Pons (tissue), 1 donor: ENCODE data around the gene SEC61B.

Experiments
- DNase-seq: peaks from one replicate; pipeline ENCODE4 v3.0.0-alpha.2; 2016; ENCODE audit warnings: low spot score

Gene SEC61B

GRCh38 chr9:99238331-99238730 lies 16.2 kb downstream of the SEC61B start:
- no peak for DNase-seq

DNA sequence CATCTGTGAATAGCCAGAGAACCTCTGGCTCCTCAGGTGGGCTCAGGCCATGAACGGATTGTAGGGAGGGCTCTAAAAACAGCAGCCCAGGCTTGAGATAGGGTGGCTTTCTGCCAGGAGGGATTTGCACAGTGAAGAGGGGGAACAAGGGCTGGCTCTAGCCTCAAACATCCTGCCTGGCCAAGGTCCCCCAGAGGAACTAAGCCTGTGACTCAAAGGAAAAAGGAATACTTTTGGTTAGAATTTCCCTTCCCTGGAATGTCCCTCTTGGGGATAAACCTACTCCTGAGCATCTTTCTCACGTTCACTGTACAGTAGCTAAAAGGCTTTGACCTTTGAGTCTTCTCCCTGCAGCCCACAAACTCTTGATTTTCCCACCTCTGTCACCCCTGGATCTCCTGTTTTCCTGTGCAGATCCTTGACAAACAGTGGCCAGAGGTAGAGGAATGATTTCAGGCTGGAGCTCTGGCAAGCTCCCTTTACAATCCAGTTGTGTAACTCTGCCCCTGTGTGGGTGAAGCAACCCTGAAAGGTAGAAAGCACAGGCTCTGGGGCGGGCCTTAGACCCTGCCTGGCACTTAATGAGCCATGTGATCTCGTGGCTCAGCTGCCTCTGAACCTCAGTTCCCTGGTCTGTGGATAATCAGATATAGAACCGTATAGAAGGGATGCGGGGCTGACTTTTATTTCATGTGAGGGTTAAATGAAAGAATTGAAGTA lies 17.4 kb downstream of the SEC61B start:
- DNase-seq = no peak

DNA sequence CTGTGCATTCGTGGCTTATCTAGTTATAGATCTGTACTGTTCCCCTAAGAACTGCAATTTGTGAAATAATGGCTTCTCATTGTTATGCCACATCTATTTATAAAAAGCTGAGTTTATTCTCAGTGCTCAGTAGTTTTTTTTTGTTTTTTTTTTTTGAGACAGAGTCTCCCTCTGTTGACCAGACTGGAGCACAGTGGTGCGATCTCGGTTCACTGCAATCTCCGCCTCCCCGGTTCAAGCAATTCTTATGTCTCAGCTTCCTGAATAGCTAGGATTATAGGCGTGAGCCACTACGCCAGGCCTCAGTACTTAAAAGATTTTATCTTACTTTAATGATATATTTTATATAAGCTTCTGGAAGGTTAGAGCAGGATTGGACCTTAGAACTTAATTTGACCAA lies 19.0 kb downstream of the SEC61B start:
- DNase-seq = peak; percentile 51

- DNase-seq = no peak
Measured at GRCh38 chr9:99244344-99245260, 22.5 kb downstream of the SEC61B start.

GRCh38 chr9:99249619-99250018 lies 27.5 kb downstream of the SEC61B start:
- no peak for DNase-seq

DNA sequence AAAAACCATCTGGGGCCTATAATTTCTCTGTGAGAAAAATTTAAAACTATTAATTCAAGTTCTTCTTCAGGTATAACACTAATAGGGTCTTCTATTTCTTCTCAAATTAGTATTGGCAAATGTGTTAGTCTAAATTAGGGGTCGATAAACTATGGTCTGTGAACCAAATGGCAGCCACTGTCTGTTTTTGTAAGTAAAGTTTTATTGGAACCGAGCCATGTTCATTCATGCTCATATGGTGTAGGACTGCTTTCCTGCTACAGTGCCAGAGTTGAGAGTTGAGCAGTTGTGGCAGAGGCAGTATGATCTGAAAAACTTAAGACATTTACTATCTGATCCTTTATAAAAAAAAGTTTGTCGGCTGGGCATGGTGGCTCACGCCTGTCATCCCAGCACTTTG lies 29.1 kb downstream of the SEC61B start:
- DNase-seq = no peak

- DNase-seq = no peak
Measured at GRCh38 chr9:99253134-99253533, 31.1 kb downstream of the SEC61B start.

DNA sequence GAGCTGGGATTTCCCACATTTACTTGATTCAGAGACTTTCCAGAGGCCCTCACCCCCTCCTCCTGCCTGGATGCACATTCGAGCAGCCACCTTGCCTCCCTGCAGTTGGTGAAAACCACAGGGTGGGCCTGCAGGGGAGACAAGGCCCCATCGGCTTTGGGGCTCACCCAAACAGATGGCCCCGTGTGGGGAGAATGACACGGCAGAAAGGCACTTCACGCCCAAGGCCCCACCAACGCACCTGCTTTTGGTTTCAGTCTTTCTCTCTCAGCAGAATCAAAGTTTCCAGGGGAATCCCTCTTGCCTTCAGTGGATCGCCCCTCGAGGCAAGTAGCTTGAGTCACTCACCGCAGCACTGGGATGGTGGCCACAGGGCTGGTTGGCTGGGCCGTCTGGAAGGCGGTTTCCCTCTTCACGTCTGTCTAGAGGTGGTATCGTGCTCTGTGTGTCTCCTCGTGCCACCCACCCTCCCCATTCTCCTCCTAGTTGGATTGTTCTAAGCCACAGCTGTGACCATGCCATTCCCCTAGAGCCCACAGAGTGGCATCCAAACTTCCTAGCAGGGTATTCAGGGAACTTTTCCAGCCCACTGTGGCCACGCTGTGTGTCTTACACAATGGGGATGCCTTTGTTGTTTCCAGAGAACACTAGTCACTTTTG lies 31.8 kb downstream of the SEC61B start:
- DNase-seq = peak; percentile 87

GRCh38 chr9:99255651-99256050 lies 33.6 kb downstream of the SEC61B start:
- no peak for DNase-seq

DNA sequence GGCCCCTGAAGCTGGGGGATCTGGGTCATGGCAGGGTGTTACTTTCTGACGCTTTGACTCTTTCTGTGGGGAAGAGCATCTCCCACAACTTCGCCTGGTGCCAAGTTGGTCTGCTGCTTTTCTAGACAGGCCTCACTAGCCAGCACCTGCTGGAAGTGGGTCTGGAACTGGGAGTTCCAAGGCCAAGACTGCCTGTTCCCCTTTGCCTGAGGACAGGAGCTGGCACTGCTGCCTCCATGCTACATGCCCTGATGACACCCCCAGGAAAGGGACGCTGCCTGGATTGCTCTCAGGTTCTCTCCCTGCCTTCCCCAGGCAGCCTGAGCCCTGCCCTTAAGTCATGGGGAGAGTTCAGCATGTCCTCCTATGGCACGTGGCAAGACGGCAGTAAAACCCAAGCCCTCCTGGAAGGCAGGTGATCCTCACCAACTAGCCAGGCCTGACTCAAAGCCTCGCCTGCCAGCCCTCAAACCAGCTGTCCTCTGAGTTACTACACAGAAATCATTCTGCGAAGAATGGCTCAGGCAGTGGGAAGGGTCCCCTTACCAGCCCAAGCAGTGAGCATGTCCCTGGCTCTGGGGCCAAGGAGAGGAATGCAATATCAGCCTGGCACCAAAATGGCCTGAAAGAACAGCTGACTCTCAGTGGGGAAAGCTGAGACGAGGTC lies 35.8 kb downstream of the SEC61B start:
- no peak for DNase-seq

- peak; percentile 90 for DNase-seq
Measured at GRCh38 chr9:99259231-99259918, 37.3 kb downstream of the SEC61B start.

DNA sequence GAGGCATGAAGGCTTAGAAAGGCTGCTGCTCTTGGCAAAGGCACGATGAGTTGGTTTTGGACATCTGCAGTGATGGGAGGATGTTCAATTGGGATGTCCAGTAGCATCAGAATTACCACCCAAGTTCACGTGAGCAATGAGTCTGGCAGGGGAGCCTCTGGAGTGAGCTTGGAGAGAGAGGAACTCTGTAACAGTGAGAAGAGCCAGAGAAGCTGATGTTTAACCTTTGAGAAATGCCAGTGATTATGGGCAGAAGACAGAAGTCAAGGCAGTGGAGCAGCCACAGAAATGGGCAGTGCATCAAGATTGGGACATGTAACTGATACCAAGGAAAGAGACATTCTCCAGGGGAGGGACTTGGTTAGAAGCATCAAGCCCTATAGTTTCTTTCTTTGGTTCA lies 39.8 kb downstream of the SEC61B start:
- no peak for DNase-seq

GRCh38 chr9:99262949-99263418 lies 40.9 kb downstream of the SEC61B start:
- no peak for DNase-seq

GRCh38 chr9:99264070-99264680 lies 42.1 kb downstream of the SEC61B start:
- no peak for DNase-seq

- DNase-seq = no peak
Measured at GRCh38 chr9:99265691-99266090, 43.6 kb downstream of the SEC61B start.

- peak; percentile 77 for DNase-seq
Measured at GRCh38 chr9:99266255-99267023, 44.4 kb downstream of the SEC61B start.

- no peak for DNase-seq
Measured at GRCh38 chr9:99269416-99269815, 47.3 kb downstream of the SEC61B start.

DNA sequence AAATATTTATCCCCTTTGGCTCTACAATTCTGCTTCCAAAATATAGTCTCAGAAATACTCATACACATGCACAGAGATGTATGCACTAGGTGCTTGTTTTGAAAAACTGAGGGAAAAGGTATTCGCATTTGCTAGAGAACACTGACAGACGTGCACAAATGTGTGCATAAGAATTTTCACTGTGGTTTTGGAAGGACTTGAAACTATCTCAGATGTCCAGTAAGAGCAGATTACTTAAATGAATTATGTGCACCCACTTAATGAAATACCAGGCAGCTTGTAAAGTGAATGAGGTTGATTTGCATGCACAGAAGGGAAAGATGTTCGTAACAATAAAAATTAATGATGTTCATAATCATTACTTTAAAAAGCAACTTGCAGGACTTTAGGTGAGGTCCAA lies 48.4 kb downstream of the SEC61B start:
- no peak for DNase-seq

DNA sequence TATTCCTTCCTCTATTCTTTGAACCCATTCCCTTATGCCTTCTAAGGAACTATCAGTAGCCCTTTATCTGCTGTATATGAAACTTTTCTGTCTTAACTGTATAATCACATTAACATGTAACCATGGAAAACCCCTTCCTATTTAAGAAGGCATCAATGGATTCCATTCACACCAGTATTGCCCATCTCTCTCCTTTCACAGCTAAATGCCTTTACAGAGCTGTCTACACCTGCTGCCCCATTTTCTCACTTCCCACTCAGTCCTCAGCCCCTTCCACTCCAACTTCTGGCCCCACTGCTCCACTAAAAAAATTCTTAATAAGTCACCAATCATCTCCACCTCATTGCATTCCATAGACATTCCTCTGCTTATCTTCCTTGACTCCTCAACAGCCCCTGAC lies 50.8 kb downstream of the SEC61B start:
- DNase-seq = no peak

DNA sequence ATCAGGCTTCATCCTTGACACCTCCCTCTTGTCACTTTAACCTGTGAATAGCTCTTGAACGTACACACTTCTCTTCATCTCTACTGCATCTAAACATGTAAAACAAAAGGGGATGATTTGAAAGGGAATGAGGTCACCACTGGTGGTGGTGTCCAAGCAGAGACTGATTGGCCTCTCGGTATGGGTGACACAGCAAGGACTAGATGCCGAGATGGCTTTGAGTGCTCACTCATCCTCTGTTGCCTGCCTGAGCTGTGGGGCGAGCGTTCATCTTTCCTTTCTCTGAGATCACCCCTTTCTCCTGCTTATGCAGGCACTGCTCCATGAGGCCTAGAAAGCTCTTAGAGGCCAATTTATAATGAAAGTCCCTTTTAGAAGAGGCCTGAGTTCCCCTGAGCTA lies 51.9 kb downstream of the SEC61B start:
- no peak for DNase-seq
